Renal cortical epithelial cell (primary cell): ENCODE measurements around the gene SETD3. TPM values are rescaled to one million over a fixed set of nuclear protein-coding genes. Genes with fewer than 3 reads are reported as not detected.

Source experiments
- DNase-seq: peaks from one replicate; pipeline ENCODE4 v3.0.0-alpha.2; 2011; ENCODE audit warnings: low read depth
- total RNA-seq: library from RNA; depleted of rRNA; stranded (reverse); fragments of >200 nt; gene quantifications from 2 replicates; pipeline ENCODE4 v1.2.3, GENCODE V29; 2014

Gene SETD3
- total RNA-seq: 85.9 and 96.7 TPM in 2 replicates

DNA sequence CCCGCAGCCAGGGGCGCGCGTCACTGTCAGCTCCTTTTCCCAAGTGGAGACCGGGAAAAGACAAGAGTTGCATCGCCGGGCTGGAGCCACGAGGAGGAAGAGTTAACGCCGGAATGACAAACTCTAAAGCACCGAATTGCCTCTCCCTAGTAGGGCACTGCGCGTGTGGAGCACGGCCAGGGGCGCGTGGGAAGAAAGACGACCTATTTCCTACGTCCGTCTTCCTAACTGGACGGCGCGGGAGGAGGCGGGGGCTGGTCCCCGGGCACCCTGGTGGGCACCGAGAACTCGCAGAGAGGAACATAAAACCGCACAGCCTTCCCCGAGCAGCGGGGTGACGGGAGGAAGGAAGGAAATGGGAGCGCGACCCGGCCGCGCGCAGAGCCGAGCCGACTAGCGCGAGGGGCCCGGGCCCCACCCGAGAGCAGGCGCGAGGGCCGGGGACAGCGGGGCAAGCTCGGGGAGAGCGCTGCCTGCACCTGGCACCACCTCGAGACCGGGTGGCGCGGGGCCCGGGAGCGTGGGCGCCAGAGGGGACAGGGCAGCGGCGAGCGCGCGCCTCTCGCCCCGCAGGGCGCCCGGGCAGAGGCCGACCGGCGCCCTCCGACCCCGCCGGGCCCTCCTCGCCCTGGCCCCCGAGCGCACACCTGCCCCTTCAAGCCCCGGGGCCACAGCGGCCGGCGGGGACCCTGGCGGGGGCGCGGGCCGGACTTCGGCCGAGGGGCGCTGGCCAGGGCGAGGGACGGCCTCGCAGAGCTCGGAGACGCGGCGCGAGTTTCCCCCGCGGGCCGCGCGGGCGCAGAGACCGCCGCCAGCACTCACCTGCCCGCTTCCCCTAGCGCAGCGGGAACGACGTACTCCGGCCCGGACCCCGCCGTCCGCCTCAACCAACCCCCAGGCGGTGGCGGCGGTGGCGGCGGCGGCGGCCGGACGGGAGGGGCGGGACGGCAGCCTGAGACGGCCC, at the start of gene SETD3:
TSS of gene SETD3 (minus strand) at position 954 of the 964 bp plus-strand sequence. CDS start 15,054 bp downstream, outside the sequence.
- DNase-seq: no peak

DNA sequence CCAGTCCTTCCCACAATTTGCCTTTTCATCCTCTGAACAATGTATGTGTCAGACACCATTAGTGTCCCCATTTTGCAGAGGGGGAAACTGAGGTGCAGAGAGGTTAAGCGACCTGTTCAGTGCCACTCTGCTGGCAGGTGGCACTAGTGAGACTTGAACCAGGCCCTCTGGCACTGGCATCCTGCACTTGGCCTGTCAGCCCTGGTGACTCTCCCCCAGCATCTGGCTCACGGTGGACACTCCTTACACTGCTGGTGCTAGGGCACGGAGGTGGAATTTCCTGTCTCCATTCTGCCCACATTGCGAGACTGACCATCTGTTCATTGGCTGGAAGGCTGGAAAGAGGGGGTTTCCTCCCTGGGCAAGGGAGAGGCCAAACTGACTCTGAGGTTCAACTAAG, 49.2 kb upstream of the SETD3 start:
- no peak for DNase-seq

DNA sequence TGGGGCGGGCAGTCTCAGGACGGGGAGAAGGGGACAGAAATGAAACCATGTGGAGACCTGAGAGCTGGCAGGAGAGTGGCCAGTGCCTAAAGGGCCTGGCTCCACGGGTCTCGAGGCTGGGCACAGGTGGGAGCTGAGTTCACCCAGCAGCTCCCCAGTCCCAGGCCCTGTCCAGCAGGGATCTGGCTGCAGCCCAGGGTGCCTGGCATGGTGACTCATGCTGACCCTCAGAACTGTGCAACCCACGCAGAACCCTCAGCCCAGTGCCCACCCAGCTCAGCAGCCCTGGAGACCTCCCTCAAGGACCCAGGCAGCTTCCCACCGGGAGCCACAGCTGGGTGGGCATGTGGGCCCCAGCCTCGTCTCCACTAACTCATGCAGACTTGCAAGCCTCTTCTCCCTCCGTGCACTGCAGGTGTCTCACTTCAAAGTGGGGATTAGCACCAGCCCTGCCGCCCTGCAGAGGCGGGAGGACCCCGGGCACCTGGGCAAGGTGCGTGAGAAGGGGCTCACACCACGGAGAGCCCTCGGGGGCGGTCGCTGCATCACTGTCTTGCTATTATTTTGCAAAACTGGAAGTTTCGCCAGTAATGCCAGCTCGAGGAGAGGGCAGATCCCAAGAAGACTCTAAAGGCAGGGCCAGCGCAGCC, 46.9 kb upstream of the SETD3 start:
- DNase-seq: no peak

DNA sequence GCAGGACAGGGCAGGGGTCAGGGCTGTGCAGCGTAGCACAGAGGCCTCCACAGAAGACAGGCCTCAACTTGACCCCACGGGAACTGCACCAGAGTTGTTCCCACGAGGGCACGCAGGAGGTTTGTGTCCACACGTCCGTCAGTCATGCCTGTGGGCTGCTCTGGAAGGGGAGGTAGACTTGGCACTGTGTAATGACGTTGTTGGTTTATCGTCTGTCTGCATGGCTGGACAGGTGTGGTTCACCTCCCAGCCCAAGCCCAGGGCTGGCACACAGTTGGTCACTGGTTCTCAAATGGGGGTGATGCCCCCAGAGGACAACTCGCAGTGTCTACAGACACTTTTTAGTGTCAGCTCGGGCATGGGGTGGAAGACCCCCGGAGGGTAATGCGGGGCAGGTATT, 46.4 kb upstream of the SETD3 start:
- no peak for DNase-seq

DNA sequence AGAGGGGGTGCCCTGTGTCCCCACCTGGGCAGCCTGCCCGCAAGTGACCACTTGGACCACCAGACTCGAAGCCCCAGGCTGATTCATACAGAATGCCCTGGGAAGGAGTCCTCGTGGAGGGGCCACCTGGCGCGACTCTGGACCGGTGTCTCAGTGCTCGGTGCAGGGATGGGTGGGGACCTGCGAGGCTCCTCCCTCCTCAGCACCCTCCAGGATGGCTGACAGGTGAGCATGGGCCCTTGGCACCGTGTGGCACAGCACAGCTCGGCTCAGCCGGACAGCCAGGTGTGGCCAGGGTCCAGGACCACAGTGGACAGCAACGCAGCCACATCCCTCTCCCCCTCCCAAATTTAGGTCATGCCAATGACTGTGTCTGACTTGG, 45.0 kb upstream of the SETD3 start:
- no peak for DNase-seq

DNA sequence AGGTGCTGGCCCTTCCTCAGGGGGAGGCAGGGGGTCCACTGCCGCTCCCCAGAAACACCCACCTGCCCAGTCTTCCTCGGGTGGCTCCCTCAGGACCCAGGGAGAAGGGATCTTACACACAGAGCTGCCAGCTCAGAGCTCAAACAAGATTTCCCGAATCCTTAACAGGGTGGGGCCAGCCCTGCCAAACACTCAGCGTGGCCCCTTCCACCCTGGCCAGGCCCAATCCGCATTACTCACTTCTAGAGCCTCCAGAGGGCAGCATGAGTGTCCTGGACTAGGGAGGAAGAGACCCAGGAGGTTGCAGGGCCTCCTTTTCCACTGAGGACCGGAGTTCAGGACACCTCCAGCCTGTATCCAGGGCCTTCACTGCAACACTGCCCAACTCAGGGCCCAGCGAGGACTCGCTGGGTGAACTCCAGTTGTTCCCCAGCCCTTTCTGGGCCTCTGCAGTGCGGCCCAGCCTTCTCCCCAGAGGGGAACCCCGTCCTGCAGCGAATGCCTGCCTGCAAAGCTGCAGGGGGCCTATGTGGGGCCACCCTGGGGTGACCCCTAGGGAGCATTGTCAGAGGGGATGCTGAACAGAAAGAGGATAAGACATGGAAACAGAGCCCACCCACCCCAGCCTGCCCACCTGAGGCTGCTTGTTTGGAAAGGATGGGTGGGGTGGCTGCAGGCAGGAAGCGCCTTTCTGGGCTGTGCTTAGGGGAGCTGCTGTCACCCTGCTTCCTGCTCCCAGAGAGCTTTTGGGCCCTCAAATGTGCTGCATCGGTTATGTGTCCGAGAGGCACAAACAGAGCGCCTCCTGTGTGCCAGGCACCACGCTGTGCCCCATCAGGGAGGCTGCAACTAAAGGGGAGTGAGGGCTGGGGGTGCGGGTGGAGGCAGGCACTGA, 44.4 kb upstream of the SETD3 start:
- DNase-seq: peak; percentile 22

DNA sequence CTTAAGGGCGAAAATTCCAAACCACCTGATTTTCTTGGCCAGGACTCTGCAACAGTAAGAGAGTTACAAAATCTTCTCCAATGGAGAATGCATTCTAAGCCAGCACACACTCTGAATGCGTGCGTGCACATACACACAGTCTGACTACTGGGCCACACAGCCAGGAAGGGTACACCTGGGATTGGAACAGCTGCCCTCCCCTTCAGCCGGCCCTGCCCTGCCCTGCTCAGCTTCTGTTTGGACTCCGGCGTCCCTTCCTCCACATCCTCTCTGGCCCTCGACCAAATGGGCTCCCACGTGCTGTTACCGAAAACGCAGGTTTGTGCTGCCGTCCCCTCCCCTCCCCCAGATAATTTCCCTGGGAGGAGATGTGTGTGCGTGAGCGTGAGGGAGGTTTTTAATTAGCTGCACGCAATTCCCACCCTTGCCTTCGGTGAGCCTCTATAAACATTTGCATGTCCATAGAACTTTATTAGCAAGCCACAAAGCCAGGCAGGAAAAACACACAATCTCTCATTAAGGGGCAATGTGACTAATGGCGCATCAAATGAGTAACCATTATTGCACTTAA, 43.5 kb upstream of the SETD3 start:
- DNase-seq: peak; percentile 52

DNA sequence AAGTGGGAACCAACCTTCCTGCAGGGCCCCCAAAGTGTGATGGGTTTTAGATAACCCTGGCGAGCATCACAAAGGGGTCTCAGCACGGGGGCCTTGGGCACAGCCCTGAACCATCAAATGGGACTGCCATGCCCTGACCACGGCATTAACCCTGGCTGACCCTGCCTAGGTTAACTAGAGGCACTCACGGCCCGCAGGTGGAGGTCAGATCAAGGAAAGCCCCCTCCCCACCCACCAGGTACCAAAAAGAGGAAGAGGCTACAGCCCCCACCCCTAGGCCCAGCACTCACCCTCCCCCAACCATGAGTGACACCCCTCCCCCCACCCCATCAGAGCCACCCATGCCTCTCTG, 43.0 kb upstream of the SETD3 start:
- DNase-seq: no peak

DNA sequence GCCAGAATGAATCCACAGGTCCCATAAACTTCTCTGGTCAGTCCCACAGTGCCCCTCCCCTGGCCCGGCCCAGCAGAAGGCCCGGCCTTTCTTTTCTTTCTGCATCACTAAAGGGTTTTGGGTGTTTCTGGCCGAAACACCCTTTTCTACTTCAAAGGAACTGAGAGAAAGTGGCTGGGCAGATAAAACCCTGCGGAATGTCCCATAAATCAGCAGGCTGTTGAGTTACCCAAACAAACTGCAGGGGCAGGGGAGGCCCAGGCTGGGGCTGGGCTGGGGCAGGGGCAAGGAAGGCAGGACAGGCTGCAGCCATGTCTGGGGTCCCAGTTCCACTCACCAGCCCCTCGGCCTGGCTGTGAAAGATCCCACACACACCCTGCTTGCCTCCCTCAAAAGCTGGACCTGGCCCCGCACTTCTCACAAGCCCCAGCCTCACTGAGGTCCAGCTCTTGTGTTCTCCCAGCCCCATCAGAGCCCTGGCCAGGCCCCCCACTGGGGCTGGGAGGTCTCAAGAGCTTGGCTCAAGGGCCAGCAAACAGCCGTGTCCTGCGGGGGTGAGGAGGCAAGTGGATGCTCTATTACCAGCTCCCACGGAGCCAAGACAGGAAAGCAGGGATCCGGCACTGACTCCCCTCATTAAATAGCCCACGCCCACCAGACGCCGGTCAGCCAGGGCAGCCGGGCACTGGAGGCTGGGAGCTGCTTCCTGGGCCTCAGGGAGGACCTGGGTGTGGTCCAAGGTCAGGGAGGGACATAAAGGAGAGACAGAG, 42.5 kb upstream of the SETD3 start:
- DNase-seq: no peak

DNA sequence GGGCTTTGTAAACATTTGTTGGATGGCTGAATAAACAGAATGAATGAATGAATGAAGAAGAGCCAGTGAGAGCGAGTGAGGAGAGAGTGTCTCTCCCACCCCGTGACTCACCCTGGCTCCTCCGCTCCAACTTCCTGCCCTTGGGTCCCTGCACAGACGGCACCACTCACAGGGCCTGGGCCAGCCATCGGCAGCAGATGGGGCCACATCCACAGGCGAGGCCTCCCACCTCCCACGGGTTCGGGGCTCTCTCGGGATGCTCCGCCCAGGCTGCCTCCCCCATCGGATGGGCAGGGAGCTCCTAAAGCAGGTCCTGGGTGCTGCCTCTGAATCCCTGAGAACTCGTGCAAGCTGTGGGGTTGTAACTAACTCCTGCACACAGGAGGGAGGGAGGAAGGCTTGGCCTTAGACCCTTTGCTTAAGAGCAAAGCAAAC, 41.8 kb upstream of the SETD3 start:
- no peak for DNase-seq

DNA sequence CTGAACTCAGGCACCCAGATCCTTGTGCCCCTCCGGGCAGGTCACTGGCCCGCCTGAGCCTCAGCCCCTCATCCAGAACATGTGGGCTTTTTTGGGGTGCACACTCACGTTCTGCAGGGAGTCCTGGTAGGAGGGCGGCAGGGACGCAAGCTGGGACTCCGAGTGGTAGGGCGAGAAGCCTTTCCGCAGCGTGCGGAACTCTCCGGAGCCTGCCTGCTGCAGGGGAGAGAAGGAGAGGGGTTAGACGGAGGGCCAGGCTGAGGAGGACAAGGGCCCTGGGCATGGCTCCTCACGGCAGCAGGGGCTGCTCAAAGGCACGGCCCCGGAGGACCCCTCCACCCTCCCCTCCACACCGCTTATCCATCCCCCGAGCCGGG, 41.4 kb upstream of the SETD3 start:
- no peak for DNase-seq

DNA sequence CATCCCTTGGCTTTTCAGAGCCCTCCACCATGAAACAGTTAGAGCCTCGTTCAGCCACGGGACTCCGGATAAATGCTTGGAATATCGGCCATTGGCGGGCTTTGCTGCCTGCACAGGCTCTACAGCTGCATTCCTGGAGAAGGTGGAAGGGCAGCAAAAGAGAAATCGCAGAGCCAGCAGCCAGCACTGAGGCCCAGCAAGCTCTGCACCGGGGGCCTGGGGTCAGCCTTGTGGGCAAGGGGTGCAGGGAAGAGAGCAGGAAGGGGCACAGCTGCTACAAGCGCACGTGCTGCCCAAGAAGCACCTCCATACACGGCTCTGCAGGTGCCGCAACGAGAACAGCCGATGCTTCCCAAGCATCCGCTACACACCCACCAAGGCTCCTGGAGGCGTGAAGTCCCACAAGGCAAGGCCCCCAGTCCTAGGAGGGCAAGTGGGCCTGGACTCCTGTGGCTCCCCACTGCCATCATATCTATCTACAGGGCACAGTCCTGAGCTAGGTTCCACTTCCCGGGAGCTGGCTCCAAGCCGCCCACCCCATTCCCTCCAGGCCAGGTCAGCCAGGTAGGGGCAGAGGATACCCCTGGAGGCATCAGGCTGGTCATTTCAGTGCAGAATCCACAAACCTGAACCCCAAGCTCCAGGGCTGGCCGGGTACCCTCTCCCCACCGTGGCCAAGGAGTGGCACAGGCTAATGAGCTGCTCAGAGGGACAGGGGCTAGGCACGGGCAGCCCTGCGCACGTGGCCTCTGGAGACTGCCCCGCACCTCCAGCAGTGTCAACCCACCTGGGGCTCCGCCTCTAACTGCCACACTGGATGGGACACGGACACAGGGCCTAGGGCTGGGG, 40.7 kb upstream of the SETD3 start:
- no peak for DNase-seq

DNA sequence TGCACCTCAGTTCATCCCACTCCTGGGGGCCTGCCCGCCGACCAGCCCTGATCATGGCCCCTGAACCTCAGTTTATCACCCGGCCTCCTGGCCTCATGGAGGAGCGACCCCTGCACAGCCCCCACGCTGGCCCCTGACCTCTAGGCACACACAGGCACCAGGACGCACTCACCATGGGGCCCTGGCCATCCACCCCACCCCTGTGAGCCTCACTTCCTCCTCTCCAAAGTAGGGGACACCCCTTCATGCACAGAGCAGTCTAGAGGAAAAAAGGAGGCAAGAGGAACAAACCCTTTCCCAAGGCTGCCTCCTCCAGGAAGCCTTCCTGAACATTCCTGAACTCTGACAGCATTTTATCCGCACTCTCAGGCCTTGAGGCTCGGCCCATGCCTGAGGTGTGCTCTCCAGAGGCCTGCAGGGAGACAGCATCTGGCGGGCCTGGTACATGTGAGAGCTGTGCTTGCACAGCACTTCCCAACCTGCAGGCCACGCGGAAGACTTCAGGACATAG, 40.0 kb upstream of the SETD3 start:
- no peak for DNase-seq

DNA sequence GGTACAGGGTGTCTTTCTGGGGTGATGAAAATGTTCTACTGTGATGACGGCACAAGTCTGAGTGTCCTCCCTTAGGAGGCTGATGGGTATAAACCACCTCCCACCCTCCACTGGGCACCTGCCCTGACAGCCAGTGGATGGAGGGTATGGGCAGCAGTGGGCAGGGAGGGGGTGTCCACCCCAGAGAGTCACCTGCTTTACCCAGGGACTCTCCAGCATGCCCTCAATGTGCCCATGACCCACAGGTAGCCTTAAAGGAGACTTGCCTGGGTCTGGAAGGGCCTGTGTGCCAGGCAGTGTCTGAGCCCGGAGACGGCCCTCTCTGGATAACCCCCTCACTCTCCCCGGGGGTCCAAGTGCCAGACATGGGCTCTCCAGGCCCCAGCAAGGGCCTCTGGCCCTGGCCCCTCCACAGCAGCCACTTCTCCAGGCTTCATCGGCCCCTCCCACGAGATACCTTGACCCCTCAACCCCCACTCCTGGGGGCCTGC, 39.3 kb upstream of the SETD3 start:
- DNase-seq: no peak

DNA sequence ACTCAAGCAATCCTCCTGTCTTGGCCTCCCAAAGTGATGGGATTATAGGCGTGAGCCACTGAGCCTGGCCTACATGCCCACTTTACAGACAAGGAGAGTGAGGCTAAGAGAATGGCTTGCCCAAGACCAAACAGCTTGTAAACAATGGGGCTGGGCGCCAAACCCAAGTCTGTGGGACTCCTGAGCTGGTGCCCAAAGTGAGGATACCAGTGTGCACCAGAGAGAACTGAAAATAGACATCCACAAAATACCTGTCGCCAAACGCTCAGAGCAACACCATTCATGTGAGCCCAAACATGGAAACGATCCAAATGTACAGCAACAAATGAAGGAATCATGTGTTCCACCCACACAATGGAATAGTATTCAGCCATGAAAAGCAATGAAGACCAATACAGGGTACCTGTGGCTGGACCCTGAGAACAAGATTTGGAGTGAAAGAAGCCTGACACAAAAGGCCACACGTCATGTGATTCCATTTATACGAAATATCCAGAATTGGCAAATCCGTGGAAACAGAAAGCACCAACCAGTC, 38.8 kb upstream of the SETD3 start:
- no peak for DNase-seq

DNA sequence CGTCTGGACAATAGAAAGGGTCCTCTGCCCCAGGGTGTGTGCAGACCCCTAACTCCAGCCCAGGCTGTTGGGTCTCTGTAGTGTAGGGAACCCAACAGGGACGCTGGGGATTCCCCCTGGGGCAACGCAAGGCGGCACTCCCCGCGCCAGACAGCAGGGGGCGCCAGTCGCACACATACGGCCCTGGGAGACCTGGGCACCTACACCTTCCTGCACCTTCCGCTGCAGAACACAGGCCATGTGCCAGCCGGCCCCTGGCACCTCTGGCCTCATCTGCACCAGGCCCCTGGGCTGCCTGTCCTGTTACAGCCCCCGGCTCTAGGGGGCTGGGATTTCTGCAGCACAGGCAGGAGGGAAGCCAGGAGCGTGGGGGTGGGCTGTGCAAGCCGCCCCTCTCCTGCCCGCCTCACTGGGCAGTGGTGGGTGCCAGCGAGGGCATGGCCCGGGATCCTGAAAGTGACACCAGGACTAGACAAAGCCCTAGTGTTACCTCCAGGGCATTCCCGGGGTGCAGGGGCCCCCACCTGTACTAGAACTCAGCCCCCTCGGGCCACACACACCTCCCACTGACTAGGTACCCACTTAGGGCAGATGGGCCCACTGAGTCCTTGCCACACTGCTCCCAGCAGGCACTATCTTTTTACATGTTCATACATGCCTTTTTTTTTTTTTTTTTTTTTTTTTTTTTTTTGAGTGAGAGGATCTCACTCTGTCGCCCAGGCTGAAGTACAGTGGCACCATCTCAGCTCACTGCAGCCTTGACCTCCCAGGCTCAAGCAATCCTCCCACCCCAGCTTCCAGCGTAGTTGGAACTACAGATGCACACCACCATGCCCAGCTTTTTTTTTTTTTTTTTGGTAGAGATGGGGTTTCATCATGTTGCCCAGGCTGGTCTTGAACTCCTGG, 38.0 kb upstream of the SETD3 start:
- DNase-seq: peak; percentile 18

DNA sequence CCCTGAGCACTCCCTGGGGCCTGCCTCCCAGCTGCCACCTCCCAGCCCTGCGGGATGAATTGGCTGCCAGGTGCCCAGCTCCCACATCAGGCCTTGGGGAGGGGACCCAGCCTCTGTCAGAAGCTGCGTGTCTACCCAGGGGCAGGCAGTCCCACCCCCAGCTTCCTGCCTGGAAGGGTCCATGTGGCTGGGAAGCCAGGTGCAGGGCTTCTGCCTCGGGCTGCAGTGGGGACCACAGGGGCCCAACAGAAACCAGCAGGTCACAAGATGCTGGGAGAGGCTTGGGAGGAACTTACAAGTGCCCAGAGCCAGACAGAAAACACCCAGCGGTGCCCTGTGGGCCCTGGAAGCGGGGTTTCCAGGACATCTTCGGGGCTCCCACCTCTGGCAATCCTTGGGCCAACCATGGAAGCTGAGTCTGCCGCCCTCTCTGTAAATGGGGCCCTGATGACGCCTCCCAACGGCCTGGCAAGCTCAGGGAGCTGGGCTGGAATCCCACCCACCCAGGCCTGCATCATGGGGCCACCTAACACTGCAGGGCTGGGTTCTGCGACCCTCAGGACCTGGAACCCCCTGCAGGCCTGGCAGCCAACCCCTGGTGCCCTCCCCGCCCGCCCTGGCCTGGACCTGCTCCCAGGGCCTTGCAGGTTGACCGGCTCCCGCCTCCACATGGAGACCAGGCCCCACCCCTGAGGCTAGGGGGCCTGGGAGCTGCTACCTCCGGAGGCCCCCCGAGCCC, 37.2 kb upstream of the SETD3 start:
- DNase-seq: no peak
